Measurements from ENCODE around the gene C11orf68. TPM values are rescaled to one million over a fixed set of nuclear protein-coding genes. Genes with fewer than 3 reads are reported as not detected.
A peak's percentile ranks its signal among the peaks of the same experiment; 100 is the strongest.

Gene C11orf68
- total and polyA plus RNA-seq, 9 of the 15 experiments (the other 6 are each of a cell fraction or from before 2014, with no cell fraction given): 3.6 to 35.9 (median 12.8) TPM

GRCh38 chr11:65961267-65962140, 42.6 kb upstream of the C11orf68 start, which contains the start of gene SART1 (continued):
- TF ChIP-seq ZHX1 (conservative IDR thresholded peaks at IDR 0.05; ENCODE audit: low read length) (no peak), KLF13 (tag; IDR thresholded peaks at IDR 0.05; ENCODE audit: borderline replicate concordance, low read depth) (no peak; the same call in 1 of the 2 replicates), FOXM1 (IDR thresholded peaks at IDR 0.05; ENCODE audit: low read depth) (no peak), FOXM1 (CRISPR knock-in tag; IDR thresholded peaks at IDR 0.05; ENCODE audit: low read depth) (0 out of 2 replicates have a peak, but pooled peaks have one; percentile 52), CREM (IDR thresholded peaks at IDR 0.05; ENCODE audit: low read depth) (peak; percentile 87), C11orf30 (IDR thresholded peaks at IDR 0.05; ENCODE audit: low read depth) (peak; percentile 96), YY1 (IDR thresholded peaks at IDR 0.05; ENCODE audit: borderline replicate concordance in 1 of 3, control insufficient read depth in 1 of 3, extremely low read depth in 1 of 3, insufficient read depth in 3 of 3, insufficient read length in 1 of 3, insufficient replicate concordance in 2 of 3, low read depth in 1 of 3, low read length in 2 of 3) (peak in 2 of 3 experiments; percentile 77 to 78), ZNF224 (CRISPR knock-in tag; IDR thresholded peaks at IDR 0.05) (no peak), RFX1 (IDR thresholded peaks at IDR 0.05) (no peak), KDM4B (IDR thresholded peaks at IDR 0.05; ENCODE audit: borderline replicate concordance in 2 of 2, low read depth in 1 of 2) (peak in 1 of 2 experiments; percentile 93; a peak in 1 of 4 replicates), CCNT2 (IDR thresholded peaks at IDR 0.05; ENCODE audit: borderline replicate concordance, extremely low read depth, insufficient read length, low read depth, low read length) (peak; percentile 60), ZNF76 (CRISPR knock-in tag; IDR thresholded peaks at IDR 0.05; ENCODE audit: borderline replicate concordance) (peak; percentile 65; the same call in 1 of the 2 replicates), PHB2 (IDR thresholded peaks at IDR 0.05; ENCODE audit: low read depth) (peak; percentile 37; the same call in 1 of the 2 replicates), ZNF282 (CRISPR knock-in tag; IDR thresholded peaks at IDR 0.05) (0 out of 2 replicates have a peak, but pooled peaks have one; percentile 71), USF2 (CRISPR knock-in tag; IDR thresholded peaks at IDR 0.05) (no peak), NBN (IDR thresholded peaks at IDR 0.05; ENCODE audit: low read depth) (0 out of 2 replicates have a peak, but pooled peaks have one; percentile 65)
